Activated naive CD4-positive, alpha-beta T cell (primary cell): Measurements from ENCODE around the gene LRRC56.

Source experiments
- DNase-seq, 4 experiments: peaks; one replicate each; lab custom pipeline; 2025; lab: John Stamatoyannopoulos, UW

Gene LRRC56

GRCh38 chr11:521177-521688 lies 16.1 kb upstream of the LRRC56 start:
- DNase-seq, result no peak

DNA sequence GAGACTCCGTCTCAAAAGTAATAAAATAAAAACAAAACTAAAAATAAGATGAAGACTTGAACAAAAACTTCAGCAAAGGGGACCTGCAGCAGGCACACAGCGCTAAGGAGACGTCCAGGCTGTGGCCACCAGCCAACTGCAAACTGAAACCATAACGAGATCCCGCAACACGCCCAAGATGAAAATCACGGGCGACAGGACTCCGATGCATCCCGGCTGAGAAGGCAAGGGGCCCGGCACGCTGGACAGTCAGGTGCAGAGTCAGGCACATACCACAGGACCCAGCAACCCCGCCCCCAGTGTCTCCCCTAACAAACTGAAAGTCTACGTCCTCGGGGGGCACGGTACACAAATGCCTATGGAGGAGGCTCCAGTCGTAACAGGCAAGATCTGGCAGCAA lies 11.1 kb upstream of the LRRC56 start:
- no peak for DNase-seq

DNA sequence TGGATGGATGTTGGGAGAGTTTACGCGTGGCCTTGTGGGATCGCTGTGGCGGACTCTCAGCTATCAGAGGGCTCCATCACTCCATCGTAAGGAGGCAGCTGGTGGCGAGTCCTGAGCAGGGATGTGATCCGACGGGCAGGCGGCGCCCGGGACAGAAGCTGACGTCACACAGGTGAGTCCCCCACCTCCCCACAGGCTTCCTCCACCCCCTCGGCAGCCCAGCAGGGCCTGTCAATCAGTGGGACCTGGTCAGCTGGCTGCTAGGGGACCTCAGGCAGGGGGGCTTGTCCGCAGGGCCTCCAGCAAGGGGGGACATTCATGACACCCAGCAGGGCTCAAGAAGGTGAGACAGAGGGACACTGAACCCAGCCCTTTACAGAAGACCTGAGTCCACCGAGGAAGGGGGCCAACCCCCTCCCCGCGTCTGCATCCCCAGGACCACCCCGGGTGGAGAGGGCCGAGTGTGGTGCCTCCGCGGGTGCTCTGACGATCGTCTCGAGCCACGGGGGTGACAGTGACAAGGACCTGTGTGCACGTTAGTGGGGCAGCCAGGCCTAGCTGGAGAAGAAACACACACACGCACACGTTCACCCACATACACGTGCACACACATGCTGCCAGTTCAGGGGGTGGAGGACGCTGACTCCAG lies 9.0 kb upstream of the LRRC56 start:
- DNase-seq, result no peak

- DNase-seq, result no peak
Observed at GRCh38 chr11:528815-529727, 8.3 kb upstream of the LRRC56 start.

GRCh38 chr11:529728-530411 lies 7.5 kb upstream of the LRRC56 start:
- DNase-seq, result no peak

DNA sequence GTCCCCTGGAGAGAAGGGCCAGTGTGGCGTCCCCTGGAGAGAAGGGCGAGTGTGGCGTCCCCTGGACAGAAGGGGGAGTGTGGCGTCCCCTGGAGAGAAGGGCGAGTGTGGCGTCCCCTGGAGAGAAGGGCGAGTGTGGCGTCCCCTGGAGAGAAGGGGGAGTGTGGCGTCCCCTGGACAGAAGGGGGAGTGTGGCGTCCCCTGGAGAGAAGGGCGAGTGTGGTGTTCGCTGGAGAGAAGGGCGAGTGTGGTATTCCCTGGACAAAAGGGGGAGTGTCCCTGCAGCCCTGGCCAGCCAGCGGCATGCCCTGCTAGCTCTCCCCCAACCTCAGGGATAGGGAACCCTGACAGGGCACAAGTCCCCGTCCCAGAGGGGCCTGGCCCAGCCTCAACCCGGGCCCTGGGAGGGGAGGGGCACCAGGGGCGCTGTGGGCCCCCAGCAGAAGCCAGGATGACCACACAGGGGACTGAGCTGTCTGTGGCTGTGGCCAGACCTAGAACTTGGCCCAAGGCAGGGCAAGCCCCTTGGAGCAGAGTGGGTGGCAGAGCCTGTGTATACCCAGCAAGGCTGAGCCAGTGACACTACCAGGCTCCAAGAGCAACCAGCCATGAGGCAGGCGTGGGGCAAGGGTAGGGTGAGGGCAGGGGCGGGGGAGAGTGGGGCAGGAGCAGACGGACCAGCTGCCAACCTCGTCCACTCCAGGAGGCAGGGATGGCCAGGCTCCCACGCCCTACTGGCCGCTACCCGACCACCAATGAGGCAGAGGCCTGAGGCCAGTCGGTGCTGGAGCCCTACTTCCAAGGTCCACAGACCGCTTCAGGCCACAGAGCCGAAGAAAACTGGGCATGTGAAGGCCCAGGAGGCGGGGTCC lies 6.1 kb upstream of the LRRC56 start:
- DNase-seq, result no peak

- DNase-seq, result no peak
Observed at GRCh38 chr11:531919-532526, 5.3 kb upstream of the LRRC56 start.

GRCh38 chr11:532527-532985 lies 4.8 kb upstream of the LRRC56 start:
- no peak for DNase-seq

- no peak for DNase-seq
Observed at GRCh38 chr11:532986-533585, 4.2 kb upstream of the LRRC56 start.

- no peak for DNase-seq
Observed at GRCh38 chr11:533586-534395, 3.5 kb upstream of the LRRC56 start.

DNA sequence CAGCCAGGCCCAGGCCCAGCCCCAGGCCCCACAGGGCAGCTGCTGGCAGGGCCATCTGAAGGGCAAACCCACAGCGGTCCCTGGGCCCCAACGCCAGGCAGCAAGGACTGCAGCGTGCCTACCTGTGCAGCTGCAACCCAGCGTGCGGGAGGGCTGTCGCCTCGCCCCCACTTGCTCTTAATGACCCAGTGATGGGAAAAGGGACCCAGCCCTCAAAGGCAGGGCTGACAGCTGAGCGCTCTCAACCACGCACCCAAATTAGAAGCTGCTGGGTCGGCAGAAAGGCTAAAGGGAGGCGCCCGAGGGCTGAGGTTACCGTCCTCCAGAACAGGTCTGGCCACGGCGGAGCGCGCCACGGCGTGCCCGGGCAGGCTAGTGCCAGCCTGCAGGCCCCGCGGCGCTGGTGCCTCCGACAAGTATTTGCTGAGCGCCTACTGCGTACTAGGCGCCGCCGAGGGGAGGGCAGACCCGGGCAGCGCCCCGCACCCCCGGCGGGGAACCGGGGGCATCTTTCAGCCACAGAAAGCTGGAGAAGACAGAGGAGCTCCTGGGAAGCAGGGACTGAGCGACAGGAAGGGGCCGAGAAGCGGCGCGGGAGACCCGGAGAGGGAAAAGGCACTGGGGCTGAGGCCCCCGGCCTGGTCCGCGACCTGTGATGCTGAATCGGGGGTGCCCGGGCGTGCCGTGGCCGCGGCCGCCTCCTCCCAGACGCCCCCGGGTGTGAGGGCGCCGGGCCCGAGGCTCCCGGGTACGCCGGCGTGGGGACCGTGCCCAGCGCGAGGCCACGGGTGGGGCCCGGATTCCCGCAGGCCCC lies 2.7 kb upstream of the LRRC56 start:
- no peak for DNase-seq

DNA sequence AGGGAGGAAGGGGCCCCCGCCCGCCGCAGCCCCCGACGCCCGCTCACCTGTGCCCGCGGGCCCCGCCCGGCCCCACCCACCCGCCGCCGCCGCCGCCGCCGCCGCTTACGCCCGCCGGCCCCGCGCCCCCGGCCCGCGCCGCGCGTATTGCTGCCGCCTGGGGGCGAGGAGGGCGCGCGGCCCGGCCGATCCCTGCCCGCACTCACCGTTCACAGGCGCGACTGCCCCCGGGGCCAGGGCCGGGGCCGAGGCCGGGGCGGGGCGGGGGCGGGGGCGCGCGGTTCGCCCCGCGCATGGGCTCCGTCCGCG lies 2.2 kb upstream of the LRRC56 start:
- no peak for DNase-seq

DNA sequence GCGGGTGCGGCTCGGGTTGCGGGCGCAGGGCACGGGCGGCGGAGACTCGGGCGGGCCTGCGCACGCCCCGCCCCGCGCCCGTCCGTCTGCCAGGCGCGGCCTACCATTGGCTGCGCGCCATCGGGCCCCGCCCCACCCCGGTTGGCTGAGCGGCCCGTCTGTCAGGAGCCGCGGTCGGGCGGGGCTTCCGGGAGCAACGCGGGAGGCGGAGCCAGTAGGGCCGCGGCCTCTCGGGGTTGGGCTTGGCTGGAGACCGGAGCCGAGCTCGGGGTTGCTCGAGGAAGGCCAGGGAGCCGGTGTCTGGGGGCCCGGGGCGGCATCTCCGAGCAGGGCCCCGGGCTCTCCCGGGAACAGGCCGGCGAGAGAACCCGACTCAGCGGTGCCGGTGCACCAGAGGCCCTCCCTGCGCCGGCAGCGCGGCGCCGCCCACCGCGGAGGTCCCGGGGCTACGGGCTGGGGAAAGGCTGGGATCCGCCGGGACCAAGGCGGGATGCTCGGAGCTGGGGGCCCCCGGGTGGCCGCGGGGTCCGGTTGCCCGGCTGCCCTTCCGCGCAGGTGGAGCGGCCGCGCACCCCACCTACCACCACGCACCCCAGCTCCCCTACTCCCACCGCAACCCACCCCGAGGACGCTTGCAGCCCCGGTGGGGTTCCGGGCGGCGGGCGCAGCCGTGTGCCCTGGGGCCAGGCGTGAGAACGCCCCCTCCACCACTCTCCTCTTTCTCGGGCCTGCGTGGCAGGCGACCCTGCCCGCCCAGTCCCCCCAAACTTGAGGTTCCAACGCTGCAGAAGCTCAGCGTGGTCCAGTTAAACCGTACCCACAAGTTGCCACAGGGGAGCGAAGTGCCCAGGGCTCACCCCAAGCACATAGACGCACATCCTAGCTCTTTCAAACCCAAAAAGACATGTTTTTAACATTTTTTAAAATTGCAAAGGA lies 1.5 kb upstream of the LRRC56 start, which contains the start of gene HRAS:
HRAS (minus strand) TSS at position 58 of the 936 bp plus-strand sequence.
- peak; percentile 83 to 97 (median 90) for DNase-seq

DNA sequence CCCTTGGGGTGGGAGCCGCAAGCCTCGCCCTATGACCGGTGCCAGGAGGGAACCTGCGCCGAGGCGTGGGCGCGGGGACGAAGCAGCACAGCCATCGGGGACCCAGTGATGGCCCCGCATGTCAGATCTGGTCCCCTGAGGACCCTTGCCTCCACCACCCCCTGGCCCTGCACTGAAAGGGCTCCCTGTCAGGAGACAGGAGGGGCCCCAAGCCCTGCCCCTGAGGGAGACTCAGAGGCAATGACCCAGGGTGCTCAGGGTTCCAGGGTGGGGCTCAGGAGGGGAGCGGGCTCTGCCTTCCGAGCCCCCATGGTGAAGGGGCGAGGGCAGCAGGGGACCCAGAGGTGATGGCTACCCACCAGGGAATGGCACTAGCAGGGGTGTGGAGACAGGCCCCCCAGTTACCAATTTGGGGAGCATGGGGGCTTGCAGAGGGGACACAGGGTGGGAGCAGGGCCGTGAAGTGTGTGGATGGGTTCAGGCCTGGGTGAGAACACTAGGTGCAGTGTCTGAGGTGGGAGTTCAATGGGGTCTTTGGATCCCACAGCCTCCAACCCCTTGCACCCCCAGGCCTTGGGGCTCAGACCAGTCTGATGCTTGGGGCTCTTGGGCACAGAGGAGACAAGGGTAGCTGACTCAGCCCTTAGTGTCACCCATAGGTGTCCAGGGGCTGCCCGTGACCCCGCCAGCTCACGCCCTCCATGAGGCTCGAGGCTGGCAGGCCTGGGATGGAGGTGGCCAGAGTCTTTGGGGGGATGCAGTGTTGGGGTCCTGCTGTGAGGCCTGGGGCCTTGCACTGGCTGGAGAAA lies 499 bp downstream of the LRRC56 start:
- no peak for DNase-seq

GRCh38 chr11:538431-539051 lies 1.2 kb downstream of the LRRC56 start:
- no peak for DNase-seq

DNA sequence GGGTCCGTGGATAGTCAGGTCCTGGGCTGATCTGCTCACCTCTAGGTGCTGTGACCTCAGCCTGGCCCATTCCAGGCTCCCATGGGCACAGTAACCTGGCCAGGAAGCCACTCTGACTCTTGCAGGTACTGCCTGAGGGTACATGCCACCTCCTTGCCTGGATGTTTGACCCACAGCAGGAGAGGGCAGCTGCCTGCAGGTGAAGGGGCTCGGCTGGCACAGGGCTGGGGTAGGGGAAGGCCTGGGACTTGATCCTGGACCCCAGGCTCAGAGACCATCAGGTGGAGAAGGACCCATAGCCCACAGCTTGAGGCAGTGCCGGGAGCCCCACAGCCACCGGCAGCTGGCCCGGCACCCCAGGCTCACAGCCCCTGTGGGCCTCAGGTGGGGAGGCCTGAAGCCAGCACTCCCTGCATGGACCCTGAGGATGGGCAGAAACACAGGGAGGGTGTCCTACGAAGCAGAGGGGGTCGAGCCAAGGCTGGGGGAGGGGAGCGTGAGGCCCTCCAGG lies 2.7 kb downstream of the LRRC56 start:
- DNase-seq, result no peak
